HG03457 (cell line): ENCODE results near the gene SEMA4G.

Experiments used
- ATAC-seq: cut with Tn5 transposase; IDR thresholded peaks from one replicate; pipeline ENCODE4 v1.9.1; 2021; ENCODE audit warnings: moderate number of reproducible peaks; ENCODE audit not compliant: unreplicated experiment

SEMA4G gene

DNA sequence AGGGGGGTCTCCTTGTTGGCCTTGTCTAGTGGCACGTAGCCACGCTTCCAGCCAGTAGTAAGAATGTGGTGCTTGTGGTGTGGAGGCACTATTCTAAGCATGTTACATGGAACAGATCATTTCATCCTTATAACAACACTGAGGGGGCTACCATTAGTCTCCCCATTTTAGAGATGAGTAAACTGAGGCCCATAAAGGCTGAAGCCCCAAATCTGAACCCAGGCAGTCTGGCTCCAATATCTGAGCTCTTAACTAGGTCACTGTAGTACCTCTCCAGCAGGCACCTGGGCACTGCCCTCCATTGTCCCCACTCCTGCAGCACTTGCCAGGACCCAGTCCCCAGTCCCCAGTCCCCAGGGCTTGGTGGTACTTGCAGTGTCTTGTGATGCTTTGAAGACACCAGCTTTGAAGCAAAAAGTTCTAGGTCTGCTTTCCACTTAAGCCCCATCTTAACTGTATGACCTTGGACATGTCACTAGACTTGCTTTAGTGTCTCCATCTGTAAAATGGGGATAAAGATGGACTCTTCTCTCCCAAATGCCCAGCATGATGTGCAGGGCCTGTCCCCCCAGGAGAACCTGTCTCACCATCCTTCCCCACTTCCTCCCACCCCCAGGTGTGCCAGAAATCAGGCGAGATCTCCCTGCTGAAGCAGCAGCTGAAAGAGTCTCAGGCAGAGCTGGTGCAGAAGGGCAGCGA is 36.7 kb downstream of the SEMA4G start:
- ATAC-seq, result no peak

DNA sequence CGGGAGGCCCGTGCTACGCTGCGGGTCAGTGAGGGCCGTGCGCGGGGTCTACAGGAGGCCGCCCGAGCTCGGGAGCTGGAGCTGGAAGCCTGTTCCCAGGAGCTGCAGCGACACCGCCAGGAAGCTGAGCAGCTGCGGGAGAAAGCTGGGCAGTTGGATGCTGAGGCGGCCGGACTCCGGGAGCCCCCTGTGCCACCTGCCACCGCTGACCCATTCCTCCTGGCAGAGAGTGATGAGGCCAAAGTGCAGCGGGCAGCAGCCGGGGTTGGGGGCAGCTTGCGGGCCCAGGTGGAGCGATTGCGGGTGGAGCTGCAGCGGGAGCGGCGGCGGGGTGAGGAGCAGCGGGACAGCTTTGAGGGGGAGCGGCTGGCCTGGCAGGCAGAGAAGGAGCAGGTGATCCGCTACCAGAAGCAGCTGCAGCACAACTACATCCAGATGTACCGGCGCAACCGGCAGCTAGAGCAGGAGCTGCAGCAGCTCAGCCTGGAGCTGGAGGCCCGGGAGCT is 37.3 kb downstream of the SEMA4G start:
- no peak for ATAC-seq

DNA sequence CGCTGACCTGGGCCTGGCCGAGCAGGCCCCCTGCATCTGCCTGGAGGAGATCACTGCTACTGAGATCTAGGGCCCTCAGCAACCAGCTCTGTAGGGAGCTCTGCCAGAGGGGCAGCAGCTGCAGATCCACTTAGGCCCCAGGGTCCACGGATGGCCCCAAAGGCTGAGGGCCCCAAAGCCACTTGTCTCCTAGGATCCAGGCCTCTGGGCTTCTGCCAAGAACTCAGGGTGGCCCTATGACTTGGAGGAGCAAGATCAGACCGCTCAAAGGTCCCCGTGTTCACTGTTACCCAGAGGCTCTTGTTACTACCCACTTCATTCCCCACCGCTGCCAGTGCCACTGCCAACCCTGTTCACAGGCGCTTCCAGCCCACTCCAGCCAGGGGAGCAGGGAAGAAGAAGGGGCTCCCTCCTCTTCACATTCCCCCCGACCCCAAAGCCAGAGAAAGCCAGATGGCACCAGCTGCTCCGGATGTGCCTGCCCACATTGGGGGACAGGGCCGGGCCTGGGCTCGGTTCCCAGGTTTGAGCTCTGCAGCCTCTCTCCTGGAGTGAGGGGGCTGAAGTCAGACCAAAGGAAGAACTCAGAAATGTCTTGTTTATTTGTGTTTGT is 37.9 kb downstream of the SEMA4G start:
- no peak for ATAC-seq

DNA sequence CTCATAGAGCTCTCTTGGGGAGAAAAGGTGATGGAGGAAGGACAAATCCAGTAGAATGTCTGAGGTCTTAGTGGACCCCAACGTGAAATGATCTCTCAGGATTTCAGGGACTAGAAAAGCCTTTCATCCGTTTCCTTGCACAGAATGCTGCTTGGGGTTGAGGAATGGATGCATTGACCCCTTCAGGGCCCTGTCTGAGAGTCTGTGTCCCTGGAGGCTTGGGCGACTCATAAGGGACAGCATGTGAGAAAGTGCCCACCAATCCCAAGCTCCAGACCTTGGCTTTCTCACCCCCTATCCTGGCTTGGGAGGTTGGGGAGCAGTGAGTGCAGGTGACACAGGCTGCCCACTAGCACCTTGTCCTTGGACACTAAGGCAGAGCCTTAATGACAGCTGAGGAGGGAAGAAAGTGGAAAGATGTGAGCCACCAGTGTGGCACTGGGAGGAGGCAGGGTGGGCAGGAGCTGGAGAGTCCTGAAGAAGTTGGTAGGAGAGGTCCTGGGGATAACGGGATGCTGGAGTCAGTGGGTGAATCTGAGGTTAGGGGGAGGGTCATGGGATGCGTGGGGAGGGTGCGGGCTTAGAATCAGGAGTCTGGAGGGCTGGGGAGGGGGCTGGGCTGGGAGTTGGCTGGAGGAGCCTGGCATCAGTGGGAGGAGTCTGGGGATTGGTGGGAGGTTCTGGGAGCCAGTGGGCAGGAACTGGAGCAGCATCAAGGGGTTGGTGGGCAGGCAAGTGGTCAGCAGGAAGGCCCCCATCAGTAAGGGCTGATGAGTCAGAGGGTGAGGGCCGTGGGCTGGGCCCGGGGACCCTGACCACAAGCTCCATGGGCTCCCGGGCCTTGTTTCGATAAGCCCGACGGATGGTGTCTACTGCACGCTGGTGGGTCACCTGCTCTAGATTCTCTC is 38.9 kb downstream of the SEMA4G start:
- no peak for ATAC-seq

DNA sequence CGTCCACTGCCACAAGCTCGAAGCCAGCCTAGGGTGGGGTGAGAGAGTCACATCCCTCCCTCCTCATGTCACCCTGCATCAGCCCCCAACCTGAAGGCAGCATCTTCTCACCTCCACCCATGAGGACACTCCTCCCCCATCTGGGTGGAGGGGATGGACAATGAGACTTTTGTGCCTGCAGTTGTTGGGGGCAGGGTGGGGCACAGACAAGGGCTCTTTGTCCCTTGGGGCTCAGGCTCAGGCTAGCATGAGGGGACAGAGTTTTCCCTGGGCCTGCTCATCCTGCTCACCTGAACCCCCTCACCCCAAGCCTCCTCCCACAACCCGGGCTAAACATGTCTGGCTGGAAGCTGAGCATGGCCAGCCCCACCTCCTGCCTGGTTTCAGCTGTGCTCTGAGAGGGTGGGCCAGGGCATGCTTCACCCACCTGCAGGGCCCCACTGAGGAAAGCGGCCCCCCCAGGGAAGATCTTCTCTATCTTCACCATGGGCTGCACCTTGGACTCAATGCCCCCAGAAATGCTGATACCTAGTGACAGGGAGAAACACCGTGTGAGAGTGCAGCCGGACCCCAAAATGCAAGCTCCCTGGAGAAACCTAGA is 39.6 kb downstream of the SEMA4G start:
- ATAC-seq, result no peak

DNA sequence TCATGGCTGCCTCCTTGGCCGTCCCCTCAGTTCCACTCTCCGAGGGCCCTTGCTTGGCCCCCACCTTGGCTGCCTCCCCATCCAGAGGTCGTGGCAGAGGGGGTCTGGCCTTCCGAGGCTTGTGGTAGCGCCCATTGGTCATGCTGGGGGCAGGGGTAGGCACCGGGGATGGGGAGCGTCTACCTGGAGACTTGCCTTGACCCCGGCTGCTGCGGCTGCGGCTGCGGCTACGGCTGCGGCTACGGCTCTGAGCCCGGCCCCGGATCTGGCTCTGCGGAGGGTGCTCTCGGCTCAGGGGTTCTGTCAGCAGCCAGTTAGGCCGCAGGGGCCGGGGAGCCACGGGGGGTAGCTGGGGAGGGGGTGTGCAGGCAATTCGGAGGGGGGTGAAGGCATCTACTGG is 41.0 kb downstream of the SEMA4G start:
- no peak for ATAC-seq

DNA sequence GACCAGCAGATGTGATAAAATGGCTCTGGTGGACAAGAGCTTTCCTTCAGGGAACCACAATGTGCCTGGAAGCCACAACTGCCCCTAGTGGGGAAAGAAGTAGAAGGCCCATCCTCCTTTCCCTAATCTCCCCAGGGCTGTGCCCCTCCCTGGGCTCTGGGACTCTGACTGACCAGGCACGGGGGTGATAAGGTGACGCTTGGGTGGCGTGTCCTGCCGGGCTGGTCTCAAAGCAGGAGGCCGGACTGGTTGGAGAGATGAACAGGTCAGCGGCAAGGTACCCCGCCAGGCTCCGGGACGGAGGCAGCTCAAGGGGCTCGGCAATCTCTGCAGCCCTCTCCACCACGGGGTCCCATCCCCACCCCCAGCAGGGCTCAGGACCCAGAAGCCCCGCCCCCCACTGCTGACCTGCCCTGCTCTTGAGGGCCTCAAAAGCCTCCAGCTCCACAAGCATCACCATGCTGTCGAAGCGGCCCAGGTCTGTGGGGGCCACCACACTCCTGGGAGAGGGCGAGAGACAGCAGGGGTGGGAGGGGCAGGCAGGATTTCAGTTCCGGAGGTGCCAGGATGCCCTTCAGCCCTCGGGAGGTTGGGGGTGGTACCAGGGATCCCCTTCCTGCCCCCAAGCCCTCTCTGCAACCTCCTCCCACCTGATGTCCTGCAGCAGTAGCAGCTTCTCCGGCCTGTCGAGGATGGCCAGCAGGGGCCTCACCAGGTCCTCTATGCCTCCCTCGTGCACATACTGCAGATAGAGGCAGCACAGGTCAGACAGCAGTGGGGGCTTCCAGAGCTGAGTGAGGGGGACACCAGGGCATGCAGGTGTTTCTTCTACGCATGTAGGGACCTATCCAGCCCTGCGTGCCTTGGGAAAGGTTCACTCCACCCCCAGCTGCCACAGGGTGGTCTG is 42.5 kb downstream of the SEMA4G start:
- no peak for ATAC-seq

DNA sequence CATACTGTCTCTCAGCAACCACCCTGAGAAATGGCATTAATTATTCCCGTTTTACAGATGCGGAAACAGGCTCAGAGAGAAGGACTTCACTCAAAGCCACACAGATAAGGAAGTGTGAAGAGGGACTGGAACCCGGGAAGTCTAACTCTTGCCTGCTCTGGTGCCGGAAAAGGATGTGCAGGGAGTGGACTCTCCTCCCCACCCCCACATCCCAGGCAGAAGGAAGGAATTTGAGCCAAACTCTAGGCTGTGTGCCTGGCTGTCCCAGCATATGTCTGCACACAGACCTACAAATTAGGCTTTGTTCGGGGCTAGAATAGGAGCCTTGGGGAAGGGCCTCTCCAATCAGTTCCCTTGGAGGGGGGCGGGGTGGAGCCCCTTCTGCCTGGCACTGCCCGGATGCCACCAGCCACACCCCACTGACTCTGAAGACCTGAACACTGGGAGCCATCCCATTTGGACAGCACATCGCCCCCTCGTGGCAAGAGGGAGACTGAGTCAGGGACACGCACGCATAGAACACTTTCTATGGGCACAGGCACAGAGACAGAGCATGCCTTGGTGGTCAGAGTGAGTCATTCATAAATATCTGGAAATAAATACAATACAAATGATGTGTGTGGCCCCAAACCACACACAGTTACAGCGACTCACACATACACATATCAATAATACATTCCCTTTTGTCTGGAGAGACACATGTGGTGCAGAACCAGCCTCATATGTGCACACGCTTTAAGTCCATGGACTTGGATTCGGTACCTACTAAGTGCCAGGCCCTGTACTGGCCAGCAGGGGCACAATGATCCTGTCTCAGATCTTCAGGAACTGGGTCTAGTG is 43.4 kb downstream of the SEMA4G start:
- peak; percentile 59 for ATAC-seq

DNA sequence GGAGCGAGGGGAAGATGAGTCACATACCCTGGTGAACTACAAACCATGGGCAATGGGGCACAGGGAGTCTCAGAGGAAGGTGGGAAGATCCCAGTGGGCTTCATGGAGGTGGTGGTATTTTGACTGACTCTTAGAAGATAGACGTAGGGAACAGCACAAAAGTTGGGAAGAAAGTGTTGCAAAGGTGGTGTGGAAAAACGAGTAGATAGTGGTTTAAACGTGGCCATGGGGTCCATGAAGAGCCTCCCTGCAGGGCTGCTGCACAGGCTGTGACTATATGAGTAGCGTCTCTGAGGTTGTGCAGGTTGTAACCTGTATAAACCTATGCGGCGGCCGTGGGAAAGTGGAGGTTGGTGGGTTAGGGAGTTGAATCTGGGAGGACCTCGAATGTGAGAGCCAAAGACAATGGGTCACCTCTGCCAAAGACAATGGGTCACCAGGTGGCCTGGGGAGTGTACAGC is 44.1 kb downstream of the SEMA4G start:
- ATAC-seq, result no peak

DNA sequence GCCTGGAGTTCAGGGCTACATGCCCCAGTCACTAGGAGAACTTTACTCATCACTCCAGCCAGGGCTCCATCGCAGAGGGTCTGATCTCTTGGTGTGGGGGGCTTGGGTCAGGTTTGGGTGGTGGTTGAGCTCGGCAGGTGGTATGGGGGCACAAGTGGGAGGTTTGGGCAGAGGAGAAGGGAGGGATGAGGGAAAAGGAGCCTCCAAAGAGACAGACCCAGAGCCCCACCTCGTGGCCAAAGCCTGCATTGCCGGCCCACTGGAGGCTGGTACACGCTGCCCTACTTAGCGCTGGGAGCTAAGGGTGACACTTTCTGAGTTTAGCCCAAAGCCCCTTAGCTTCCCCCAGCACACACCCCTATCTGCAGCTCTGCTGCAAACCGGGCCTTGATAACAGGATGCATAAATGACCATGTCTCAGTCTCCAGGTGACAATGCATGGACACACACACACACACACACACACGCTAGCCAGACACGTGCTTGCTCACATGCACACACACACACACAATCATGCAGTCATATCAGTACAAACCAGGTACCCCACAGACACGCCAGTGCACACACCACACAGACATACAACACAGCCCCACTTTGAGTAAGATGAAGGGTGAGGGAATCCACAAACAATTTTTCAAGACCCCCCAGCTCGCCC is 45.1 kb downstream of the SEMA4G start:
- ATAC-seq, result no peak

DNA sequence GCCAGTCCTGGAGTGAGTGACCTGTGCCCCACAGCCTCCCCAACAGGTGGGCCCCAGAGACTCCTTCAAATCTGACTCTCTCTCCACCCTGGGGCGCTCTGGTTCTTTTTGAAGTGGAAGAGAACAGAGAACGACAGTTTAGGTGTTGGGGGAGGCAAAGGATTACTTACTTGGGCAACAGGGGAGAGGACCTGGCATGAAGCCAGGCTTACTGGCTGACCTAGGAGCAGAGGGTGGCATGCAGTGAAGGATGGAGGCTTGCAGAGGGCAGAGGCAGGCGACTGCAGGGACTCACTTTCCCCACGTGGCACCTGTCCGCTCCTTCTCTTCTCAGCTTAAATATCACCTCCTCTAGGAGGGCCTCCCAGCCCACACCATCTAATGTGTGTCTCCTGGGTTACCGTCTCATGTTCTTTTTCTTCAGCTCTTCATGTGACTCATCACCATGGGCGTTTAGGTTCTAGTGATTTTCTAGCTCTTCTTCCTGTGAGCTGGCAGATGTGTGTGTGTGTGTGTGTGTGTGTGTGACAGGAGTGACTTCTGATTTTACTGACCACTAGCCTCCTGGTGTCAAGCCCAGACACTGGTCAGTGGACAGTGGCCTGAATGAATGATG is 45.8 kb downstream of the SEMA4G start:
- no peak for ATAC-seq

DNA sequence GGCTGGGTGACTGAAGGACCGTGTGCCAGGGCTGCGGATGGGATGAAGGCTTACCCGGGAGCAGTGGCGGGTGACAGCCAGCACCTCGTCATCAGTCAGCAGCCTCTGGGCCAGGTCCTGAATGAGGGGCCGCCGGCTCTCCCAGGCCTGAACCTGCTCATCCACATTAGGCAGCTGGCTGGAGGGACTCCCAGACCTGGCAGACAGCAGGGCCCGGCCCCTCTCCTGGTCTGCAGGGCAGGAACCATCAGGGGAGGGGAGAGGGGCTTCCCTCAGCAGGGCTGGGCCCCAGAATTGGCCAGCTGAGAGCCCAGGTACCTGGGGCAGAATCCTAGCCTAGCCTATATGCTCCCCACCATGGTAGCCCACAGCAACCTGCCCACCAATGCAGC is 46.3 kb downstream of the SEMA4G start:
- ATAC-seq, result no peak

DNA sequence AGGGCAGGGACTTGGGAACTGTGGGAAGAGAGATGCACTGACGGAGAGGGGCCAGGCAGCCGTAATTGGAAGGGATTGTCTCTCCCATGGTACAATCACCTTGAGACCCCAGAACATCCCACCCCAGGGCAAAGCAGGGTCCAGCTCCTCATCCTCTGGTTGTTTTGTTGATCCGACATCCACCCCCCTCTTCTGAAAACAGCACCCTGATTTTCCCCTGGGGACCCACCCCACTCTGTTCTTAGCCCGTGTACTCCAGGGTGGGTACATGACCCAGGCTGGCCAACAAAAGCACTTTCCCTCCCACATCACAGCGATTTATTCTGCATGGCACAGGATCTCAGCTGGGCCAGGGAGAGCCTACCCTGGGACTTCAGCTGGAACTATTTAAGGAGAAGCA is 47.5 kb downstream of the SEMA4G start:
- ATAC-seq, result no peak

DNA sequence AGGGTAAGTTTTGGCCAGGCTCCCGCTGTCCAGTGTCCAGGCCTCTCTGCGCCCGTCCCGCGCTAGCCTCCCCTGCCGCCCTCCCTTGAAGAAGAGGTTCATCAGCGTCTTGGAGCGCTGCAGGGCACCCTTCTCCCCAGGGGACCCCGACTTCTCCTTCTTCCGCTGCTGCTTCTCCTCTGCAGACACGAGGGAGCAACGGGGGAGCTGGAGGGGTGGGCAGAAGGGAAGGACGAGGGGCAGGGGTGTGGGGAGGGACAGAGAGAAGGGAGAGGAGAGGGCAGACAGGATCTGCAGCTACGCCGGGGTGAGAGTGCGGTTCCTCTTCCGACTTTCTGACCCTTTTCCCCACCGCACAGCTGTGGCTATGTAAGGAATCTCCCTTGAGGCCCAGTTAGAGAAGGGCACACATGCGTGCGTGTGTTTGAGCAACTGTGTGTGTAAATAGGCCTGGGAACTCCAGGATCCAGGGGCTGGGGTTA is 48.9 kb downstream of the SEMA4G start:
- no peak for ATAC-seq

DNA sequence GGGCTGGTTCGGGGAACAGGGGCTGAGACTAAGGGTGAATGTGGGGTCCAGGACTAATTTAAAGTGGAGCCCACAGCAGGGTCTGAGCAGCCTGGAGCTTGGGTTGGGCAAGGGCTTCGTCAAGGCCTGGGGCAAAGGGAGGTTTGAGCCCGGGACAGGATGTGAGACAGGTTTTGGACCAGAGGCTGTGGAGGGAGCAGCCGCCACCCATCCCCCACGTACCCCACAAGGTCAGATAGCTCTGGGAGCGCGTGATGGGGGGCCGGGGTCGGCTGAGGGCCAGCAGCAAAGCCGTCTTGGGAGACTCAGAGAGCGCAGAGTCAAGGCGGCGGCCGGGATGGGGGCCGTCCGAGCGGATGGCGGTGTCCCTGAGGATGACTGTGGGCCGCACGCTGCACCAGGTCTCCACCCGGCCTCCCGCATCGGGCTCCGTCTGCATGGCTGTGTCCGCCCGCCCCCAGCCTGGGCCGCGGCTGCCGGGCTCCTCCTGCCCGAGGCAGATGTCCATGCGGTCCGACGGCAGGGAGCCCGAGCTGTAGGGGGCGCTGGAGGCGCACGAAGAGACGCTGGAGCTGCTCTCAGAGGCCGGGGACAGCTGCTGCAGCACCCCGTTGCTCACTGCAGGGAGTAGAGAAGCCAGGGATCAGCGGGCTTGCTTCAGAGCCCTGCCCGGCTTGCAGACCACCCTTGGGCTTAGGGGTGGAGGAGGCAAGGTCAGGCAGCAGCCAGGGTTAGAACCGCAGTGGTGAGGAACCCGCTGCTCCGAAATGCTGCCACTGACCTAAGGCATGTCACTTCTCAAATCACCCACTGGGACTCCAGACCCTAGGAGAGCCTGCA is 49.5 kb downstream of the SEMA4G start:
- no peak for ATAC-seq
